Measurements from ENCODE around the gene MAK. TPM values are rescaled to one million over a fixed set of nuclear protein-coding genes. Genes with fewer than 3 reads are reported as not detected.

The MAK gene
- total and polyA plus RNA-seq, 2 experiments from 2014 or later, result 0.35 to 1.6 TPM

DNA sequence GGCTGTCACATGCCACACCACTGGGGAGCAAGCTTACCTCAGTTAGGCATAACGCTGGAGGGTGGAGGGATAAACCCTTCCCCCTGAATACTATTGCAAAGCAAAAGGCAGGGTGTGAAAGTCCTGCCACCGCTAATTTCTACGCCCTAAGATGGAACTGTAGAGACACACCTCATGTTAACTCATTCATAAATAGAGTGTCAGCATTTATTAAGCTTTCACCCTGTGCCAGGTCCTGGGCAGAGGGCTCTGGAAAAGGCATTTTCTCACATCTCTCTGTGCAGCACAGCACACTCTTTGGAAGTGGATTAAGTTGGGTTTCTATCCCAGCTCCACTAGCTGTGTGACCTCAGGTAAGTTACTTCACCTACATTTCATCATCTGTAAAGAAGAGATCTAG is 68.9 kb downstream of the MAK start:
- no peaks in the 10 kb centered on the region for H3K4me1 ChIP-seq (ENCODE audit: insufficient read depth)
- no peak overlapping the region for H3K4me3 ChIP-seq
- Mint-ChIP-seq H3K9me3 (no peaks in the 10 kb centered on the region), H3K4me3 (no peak overlapping the region), H3K36me3 (ENCODE audit: low read depth) (peaks cover 2% of the 10 kb centered on the region; the same call in 2 of the 3 replicates), H3K4me1 (no peaks in the 10 kb centered on the region; the same call in 1 of the 3 replicates), H3K27ac (no peak overlapping the region), H3K27me3 (ENCODE audit: insufficient read depth, low read depth, poor library complexity) (no peaks in the 10 kb centered on the region)
- no peak for DNase-seq (ENCODE audit: low spot score)
- TF ChIP-seq ZNF114 (CRISPR knock-in tag; IDR thresholded peaks at IDR 0.05) (no peak), NANOG (IDR thresholded peaks at IDR 0.05; ENCODE audit: borderline replicate concordance) (no peak), CREB1 (CRISPR knock-in tag; IDR thresholded peaks at IDR 0.05; ENCODE audit: low read depth) (no peak), ZNF331 (CRISPR knock-in tag; IDR thresholded peaks at IDR 0.05; ENCODE audit: low read depth) (no peak), EZH2 (IDR thresholded peaks at IDR 0.05; ENCODE audit: low read depth, unreplicated experiment) (no peak), POLR2AphosphoS5 (IDR thresholded peaks at IDR 0.05; ENCODE audit: low read depth) (no peak), EZH2phosphoT487 (IDR thresholded peaks at IDR 0.05; ENCODE audit: unreplicated experiment) (no peak), JUNB (IDR thresholded peaks at IDR 0.05; ENCODE audit: unreplicated experiment) (no peak), STAT1 (IDR thresholded peaks at IDR 0.05; ENCODE audit: unreplicated experiment) (no peak)
- TF ChIP-seq, protein P1, sequence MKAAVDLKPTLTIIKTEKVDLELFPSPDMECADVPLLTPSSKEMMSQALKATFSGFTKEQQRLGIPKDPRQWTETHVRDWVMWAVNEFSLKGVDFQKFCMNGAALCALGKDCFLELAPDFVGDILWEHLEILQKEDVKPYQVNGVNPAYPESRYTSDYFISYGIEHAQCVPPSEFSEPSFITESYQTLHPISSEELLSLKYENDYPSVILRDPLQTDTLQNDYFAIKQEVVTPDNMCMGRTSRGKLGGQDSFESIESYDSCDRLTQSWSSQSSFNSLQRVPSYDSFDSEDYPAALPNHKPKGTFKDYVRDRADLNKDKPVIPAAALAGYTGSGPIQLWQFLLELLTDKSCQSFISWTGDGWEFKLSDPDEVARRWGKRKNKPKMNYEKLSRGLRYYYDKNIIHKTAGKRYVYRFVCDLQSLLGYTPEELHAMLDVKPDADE (IDR thresholded peaks at IDR 0.05), result no peak
- TF ChIP-seq, protein P2, sequence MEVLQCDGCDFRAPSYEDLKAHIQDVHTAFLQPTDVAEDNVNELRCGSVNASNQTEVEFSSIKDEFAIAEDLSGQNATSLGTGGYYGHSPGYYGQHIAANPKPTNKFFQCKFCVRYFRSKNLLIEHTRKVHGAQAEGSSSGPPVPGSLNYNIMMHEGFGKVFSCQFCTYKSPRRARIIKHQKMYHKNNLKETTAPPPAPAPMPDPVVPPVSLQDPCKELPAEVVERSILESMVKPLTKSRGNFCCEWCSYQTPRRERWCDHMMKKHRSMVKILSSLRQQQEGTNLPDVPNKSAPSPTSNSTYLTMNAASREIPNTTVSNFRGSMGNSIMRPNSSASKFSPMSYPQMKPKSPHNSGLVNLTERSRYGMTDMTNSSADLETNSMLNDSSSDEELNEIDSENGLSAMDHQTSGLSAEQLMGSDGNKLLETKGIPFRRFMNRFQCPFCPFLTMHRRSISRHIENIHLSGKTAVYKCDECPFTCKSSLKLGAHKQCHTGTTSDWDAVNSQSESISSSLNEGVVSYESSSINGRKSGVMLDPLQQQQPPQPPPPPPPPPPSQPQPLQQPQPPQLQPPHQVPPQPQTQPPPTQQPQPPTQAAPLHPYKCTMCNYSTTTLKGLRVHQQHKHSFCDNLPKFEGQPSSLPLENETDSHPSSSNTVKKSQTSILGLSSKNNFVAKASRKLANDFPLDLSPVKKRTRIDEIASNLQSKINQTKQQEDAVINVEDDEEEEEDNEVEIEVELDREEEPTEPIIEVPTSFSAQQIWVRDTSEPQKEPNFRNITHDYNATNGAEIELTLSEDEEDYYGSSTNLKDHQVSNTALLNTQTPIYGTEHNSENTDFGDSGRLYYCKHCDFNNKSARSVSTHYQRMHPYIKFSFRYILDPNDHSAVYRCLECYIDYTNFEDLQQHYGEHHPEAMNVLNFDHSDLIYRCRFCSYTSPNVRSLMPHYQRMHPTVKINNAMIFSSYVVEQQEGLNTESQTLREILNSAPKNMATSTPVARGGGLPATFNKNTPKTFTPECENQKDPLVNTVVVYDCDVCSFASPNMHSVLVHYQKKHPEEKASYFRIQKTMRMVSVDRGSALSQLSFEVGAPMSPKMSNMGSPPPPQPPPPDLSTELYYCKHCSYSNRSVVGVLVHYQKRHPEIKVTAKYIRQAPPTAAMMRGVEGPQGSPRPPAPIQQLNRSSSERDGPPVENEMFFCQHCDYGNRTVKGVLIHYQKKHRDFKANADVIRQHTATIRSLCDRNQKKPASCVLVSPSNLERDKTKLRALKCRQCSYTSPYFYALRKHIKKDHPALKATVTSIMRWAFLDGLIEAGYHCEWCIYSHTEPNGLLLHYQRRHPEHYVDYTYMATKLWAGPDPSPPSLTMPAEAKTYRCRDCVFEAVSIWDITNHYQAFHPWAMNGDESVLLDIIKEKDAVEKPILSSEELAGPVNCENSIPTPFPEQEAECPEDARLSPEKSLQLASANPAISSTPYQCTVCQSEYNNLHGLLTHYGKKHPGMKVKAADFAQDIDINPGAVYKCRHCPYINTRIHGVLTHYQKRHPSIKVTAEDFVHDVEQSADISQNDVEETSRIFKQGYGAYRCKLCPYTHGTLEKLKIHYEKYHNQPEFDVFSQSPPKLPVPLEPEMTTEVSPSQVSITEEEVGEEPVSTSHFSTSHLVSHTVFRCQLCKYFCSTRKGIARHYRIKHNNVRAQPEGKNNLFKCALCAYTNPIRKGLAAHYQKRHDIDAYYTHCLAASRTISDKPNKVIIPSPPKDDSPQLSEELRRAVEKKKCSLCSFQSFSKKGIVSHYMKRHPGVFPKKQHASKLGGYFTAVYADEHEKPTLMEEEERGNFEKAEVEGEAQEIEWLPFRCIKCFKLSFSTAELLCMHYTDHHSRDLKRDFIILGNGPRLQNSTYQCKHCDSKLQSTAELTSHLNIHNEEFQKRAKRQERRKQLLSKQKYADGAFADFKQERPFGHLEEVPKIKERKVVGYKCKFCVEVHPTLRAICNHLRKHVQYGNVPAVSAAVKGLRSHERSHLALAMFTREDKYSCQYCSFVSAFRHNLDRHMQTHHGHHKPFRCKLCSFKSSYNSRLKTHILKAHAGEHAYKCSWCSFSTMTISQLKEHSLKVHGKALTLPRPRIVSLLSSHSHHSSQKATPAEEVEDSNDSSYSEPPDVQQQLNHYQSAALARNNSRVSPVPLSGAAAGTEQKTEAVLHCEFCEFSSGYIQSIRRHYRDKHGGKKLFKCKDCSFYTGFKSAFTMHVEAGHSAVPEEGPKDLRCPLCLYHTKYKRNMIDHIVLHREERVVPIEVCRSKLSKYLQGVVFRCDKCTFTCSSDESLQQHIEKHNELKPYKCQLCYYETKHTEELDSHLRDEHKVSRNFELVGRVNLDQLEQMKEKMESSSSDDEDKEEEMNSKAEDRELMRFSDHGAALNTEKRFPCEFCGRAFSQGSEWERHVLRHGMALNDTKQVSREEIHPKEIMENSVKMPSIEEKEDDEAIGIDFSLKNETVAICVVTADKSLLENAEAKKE (CRISPR knock-in tag; IDR thresholded peaks at IDR 0.05), result no peak
- TF ChIP-seq, protein P3, sequence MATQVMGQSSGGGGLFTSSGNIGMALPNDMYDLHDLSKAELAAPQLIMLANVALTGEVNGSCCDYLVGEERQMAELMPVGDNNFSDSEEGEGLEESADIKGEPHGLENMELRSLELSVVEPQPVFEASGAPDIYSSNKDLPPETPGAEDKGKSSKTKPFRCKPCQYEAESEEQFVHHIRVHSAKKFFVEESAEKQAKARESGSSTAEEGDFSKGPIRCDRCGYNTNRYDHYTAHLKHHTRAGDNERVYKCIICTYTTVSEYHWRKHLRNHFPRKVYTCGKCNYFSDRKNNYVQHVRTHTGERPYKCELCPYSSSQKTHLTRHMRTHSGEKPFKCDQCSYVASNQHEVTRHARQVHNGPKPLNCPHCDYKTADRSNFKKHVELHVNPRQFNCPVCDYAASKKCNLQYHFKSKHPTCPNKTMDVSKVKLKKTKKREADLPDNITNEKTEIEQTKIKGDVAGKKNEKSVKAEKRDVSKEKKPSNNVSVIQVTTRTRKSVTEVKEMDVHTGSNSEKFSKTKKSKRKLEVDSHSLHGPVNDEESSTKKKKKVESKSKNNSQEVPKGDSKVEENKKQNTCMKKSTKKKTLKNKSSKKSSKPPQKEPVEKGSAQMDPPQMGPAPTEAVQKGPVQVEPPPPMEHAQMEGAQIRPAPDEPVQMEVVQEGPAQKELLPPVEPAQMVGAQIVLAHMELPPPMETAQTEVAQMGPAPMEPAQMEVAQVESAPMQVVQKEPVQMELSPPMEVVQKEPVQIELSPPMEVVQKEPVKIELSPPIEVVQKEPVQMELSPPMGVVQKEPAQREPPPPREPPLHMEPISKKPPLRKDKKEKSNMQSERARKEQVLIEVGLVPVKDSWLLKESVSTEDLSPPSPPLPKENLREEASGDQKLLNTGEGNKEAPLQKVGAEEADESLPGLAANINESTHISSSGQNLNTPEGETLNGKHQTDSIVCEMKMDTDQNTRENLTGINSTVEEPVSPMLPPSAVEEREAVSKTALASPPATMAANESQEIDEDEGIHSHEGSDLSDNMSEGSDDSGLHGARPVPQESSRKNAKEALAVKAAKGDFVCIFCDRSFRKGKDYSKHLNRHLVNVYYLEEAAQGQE (IDR thresholded peaks at IDR 0.05; ENCODE audit: unreplicated experiment), result no peak
- TF ChIP-seq, protein P4, sequence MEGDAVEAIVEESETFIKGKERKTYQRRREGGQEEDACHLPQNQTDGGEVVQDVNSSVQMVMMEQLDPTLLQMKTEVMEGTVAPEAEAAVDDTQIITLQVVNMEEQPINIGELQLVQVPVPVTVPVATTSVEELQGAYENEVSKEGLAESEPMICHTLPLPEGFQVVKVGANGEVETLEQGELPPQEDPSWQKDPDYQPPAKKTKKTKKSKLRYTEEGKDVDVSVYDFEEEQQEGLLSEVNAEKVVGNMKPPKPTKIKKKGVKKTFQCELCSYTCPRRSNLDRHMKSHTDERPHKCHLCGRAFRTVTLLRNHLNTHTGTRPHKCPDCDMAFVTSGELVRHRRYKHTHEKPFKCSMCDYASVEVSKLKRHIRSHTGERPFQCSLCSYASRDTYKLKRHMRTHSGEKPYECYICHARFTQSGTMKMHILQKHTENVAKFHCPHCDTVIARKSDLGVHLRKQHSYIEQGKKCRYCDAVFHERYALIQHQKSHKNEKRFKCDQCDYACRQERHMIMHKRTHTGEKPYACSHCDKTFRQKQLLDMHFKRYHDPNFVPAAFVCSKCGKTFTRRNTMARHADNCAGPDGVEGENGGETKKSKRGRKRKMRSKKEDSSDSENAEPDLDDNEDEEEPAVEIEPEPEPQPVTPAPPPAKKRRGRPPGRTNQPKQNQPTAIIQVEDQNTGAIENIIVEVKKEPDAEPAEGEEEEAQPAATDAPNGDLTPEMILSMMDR (conservative IDR thresholded peaks at IDR 0.05; ENCODE audit: low read depth in 2 of 2), result no peak
- ATAC-seq, result no peak
- H4K20me1 ChIP-seq (replicated peaks; ENCODE audit: insufficient read depth), result no peaks in the 10 kb centered on the region; the same call in 1 of the 2 replicates
- H3K27me3 ChIP-seq (ENCODE audit: insufficient read depth), result no peaks in the 10 kb centered on the region
- no peaks in the 10 kb centered on the region for H3K79me2 ChIP-seq (replicated peaks; ENCODE audit: insufficient read depth)
- H3K9me2 ChIP-seq (ENCODE audit: insufficient read depth), result no peaks in the 10 kb centered on the region
- H3K4me2 ChIP-seq, result no peak overlapping the region
- no peak overlapping the region for H2AFZ ChIP-seq
- no peaks in the 10 kb centered on the region for H3F3A ChIP-seq (replicated peaks; ENCODE audit: low read depth)
- no peak overlapping the region for H3K27ac ChIP-seq (ENCODE audit: low read depth)
- no peaks in the 10 kb centered on the region for H3K36me3 ChIP-seq (ENCODE audit: insufficient read depth)
